Stimulated activated CD8-positive, alpha-beta memory T cell treated with anti-CD3 and anti-CD28 coated beads, Interleukin-4, amount 100 ng/mL, for 24 hours (primary cell): ENCODE data around the gene TTC36.
A peak's percentile ranks its signal among the peaks of the same experiment; 100 is the strongest.
"Not testable (repeated sequence)": the region's sequence is repeated elsewhere in the genome, so short reads cannot be mapped to it uniquely, and the experiment has no call there.

ENCODE experiments used
- DNase-seq: peaks from one replicate; pipeline ENCODE4 v3.0.0-alpha.2; 2020; ENCODE audit warnings: low read depth

Gene TTC36

DNA sequence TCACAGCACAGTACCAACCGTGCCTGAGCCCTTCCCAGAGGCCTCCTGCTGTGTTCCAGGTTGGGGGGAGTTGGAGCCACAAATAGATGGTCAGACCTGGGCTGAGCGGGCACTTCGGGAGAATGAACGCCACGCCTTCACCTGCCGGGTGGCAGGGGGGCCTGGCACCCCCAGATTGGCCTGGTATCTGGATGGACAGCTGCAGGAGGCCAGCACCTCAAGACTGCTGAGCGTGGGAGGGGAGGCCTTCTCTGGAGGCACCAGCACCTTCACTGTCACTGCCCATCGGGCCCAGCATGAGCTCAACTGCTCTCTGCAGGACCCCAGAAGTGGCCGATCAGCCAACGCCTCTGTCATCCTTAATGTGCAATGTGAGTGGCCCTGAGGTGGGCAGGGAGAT is 4.8 kb downstream of the TTC36 start:
- DNase-seq, result no peak

DNA sequence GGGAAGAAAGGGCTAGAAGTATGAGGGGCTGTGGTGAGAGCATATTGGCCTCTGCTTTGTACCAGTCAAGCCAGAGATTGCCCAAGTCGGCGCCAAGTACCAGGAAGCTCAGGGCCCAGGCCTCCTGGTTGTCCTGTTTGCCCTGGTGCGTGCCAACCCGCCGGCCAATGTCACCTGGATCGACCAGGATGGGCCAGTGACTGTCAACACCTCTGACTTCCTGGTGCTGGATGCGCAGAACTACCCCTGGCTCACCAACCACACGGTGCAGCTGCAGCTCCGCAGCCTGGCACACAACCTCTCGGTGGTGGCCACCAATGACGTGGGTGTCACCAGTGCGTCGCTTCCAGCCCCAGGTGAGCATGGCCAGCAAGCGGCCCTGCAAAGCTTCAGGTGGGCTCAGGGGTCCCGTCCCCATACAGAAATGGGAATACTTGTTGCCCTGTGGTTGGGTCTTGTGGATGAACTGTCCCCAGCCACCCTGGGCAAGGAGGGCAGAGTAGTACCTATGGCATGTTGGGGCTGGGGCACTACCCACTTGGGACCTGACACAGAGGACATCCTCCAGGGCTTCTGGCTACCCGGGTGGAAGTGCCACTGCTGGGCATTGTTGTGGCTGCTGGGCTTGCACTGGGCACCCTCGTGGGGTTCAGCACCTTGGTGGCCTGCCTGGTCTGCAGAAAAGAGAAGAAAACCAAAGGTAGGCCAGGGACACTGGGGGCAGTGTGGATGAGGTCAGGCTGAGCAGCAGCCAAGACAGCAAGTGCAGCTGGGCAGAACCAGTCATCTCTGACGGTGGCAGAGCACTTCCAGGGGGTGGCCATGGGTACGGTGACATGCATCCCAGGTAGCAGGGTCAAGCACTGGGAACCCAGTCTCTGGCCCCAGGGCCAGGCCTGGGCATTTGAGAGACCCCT is 5.8 kb downstream of the TTC36 start:
- no peak for DNase-seq

DNA sequence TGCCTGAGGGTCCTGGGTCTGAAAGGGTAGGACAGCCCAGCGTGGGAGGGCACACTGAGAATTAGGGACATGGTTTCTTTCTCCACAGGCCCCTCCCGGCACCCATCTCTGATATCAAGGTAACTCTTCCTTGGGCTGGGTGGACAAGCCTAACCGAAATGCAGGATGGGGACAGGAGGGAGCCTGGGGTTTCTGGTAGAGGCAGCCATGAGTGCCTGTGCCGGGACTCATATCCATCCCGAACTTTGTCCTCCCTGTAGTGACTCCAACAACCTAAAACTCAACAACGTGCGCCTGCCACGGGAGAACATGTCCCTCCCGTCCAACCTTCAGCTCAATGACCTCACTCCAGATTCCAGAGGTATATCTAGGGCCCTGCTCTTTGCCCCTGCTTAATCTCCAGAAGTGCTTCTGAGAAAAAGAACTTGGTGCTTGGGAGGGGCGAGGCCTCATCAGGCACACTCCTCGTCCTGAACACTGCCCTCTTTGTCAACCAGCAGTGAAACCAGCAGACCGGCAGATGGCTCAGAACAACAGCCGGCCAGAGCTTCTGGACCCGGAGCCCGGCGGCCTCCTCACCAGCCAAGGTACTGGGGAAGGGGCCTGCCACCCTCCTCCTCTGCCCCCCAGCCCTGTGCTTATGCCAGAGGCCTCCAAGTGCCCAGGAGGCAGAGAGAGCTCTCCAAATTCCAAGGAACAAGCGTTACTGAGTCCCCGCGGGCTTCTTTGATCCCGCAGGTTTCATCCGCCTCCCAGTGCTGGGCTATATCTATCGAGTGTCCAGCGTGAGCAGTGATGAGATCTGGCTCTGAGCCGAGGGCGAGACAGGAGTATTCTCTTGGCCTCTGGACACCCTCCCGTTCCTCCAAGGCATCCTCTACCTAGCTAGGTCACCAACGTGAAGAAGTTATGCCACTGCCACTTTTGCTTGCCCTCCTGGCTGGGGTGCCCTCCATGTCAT is 6.8 kb downstream of the TTC36 start:
- no peak for DNase-seq

DNA sequence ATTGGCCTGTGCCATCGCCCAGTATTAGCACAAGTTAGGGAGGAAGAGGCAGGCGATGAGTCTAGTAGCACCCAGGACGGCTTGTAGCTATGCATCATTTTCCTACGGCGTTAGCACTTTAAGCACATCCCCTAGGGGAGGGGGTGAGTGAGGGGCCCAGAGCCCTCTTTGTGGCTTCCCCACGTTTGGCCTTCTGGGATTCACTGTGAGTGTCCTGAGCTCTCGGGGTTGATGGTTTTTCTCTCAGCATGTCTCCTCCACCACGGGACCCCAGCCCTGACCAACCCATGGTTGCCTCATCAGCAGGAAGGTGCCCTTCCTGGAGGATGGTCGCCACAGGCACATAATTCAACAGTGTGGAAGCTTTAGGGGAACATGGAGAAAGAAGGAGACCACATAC is 8.0 kb downstream of the TTC36 start:
- no peak for DNase-seq

DNA sequence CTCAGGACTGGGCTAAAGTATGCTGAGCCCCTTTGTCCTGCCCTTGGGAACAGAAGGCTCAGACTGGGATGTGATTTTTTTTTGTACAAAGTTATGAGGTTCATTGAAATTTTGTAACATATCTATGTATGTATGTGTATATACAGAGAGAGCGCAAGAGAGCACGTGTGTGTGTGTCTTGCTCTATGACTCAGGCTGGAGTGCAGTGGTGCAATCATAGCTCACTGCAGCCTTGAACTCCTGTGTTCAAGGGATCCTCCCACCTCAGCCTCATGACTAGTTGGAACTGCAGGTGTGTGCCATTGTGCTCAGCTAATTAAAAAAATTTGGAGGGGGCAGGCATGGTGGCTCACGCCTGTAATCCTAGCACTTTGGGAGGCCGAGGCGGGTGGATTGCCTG is 9.5 kb downstream of the TTC36 start:
- no peak for DNase-seq

DNA sequence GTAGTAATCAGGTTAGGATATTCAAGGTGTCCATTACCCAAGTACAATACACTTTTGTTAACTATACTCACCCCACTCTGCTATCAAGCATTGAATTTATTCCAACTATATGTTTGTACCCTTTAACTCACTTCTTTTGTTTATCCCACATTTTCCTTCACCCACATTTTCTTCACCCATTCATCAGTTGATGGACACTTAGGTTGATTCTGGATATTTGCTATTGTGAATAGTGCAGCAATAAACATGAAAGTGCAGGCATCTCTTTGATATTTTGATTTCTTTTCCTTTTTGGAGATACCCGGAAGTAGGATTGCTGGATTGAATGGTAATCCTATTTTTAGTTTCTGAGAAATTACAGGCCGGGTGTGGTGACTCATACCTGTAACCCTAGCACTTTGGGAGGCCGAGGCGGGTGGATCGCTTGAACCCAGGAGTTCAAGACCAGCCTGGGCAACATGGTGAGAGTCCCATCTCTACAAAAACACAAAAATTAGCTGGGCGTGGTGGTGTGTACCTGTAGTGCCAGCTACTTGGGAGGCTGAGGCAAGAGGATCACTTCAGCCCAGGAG is 10.2 kb downstream of the TTC36 start:
- DNase-seq, result no peak

DNA sequence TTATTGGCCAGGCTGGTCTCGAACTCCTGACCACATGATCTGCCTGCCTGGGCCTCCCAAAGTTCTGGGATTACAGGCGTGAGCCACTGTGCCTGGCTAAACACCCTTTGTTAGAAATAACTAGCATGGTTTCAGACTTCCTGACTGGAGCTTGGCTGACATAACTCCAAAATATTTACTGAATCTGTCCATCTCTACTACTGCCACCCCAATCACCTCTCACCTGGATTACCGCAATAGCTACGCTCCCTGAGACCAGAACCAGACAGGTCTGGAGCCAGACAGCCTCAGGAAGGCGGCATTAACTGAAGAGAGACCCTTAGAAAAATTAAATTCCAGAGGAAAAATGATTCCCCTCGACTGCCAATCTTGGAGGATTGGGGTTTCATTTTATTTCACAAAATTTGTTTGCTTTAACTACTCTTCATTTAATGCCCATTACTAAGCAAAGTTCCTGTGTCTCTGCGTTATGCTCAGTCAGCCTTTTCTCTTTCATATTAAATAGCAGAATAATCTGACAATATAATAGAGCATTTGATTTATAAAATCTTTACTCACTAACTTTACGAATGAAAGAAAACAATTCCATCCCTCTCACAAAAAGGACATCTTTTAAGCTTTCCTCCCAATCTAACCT is 16.9 kb downstream of the TTC36 start:
- DNase-seq, result no peak

DNA sequence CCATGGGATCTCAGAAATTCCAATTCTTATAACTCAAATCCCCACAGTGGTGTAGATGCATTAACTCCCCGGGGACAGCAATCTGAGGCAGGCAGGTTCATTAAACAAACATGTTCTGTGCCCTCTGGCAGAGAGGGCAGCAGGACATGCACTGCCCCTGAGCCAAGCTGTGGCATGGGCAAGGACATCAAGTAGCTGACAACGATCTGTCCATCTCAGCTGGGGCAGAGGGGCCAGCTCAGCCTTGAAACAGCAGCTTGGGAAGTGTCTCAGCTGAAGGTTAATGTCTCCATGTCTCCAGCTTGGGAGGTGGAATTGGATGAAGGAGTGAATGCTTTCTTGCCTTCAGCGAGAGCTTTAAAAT is 17.4 kb downstream of the TTC36 start:
- DNase-seq, result no peak

DNA sequence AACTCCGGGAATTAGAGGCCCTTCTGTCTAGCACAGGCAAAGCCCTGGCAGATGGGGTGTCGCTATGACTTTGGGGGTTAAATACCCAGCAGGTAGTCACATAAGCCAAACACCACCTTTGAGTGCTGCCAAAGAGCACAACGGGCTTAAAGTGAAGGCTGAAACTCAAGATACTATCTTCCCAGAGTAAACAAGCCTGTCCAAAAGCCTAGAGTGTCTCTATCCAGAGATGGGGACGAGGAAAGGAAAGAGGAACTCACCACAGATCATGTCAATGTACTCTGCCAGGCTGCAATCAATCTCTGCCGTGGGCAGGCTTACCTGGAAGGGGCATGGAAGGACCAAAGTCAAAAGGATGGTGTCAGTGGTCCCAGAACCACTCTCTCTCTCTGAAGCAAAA is 18.3 kb downstream of the TTC36 start:
- no peak for DNase-seq

DNA sequence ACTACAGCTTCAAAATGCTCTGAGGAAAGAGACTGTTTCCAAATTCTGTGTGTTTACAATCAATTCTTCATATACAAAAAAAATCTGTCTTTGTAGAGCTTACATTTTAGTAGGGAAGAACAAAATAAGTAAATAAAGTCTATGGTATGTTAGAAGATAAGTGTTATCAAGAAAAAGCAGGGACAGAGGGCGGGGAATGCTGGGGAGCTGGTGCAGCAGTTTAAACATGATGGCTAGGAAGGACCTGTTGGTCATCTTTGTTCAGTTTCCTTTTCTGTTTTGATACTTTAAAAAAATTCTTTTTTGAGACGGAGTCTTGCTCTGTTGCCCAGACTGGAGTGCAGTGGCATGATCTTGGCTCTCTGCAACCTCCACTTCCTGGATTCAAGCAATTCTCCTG is 19.9 kb downstream of the TTC36 start:
- no peak for DNase-seq

DNA sequence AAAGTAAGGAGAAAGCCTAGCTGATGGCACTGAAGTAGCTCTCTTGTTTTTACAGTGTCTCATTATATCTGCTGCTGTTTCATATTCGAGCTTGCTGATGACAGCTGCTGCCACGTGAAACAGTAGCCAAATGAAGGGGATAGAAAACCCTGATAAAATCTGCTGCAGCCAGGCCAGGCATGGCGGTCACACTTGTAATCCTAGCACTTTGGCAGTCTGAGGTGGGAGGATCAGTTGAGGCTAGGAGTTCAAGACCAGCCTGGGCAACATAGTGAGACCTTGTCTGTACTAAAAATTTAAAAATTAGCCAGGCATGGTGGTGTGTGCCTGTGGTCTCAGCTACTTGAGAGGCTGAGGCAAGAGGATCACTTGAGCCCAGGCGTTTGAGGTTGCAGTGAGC is 25.1 kb downstream of the TTC36 start:
- DNase-seq, result no peak

DNA sequence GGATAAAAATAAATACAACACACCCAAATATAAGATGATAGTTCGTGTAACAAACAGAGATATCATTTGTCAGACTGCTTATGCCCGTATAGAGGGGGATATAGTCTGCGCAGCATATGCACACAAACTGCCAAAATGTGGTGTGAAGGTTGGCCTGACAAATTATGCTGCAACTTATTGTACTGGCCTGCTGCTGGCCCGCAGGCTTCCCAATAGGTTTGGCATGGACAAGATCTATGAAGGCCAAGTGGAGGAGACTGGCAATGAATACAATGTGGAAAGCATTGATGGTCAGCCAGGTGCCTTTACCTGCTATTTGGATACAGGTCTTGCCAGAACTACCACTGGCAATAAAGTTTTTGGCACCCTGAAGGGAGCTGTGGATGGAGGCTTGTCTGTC is 33.5 kb downstream of the TTC36 start:
- DNase-seq, result no peak

DNA sequence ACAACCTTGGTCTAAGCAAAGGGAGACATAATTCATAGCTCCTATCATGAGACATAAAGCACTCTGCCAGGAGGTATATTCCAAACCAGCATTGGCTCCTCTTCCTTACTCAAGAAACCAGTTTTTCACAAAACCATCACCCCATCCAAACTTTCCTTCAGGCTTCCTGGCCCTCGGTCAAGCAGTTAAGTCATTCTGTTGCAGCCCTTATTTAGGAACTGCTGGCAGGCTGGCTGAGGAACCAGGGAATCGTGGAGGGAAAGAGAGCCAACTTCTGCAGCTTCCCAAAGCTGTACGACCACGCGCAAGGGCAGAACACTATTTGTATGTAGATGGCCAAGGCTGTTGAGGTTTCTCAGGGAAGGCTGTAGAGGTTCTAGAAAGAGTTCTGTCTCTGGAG is 37.8 kb downstream of the TTC36 start:
- no peak for DNase-seq

DNA sequence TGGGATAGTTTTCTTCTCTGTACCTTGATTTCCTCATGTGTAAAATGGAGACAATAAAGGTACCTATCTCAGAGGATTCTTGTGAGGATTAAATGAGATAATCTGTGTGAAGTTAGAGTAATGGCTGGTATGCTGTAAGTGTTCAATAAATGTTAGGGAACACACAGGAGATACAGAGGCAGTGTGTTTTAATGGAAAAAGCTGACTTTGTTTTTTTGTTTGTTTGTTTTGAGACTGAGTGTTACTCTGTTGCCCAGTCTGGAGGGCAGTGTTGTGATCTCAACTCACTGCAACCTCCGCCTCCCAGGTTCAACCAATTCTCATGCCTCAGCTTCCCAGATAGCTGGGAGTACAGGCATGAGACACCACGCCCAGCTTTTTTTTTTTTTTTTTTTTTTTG is 42.4 kb downstream of the TTC36 start:
- DNase-seq, result no peak

DNA sequence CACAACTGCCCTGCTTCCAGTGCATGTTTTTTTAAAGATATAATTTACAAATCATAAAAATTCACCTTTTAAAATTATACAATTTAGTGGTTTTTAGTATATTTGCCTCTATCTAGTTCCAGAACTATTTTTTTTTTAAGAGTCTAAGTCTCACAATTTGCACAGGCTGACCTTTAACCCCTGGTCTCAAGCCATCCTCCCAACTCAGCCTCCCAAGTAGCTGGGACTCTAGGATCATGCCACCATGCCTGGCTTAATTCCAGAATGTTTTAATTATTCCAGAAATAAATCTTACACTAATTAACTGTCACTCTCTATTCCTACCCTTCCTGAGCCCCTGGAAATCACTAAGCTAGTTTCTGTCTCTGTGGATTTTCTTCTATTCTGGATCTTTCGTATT is 43.5 kb downstream of the TTC36 start:
- DNase-seq, result no peak

DNA sequence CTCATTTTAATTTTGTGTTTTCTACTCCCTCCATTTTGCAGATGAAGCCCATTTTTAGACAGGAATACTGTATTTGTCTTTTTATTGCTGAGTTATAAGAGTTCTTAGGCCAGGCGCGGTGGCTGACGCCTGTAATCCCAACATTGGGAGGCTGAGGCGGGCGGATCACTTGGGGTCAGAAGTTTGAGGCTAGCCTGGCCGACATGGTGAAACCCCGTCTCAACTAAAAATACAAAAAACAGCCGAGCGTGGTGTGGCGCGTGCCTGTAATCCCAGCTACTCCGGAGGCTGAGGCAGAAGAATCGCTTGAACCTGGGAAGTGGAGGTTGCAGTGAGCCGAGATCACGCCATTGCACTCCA is 44.4 kb downstream of the TTC36 start:
- DNase-seq, result not testable (repeated sequence)

DNA sequence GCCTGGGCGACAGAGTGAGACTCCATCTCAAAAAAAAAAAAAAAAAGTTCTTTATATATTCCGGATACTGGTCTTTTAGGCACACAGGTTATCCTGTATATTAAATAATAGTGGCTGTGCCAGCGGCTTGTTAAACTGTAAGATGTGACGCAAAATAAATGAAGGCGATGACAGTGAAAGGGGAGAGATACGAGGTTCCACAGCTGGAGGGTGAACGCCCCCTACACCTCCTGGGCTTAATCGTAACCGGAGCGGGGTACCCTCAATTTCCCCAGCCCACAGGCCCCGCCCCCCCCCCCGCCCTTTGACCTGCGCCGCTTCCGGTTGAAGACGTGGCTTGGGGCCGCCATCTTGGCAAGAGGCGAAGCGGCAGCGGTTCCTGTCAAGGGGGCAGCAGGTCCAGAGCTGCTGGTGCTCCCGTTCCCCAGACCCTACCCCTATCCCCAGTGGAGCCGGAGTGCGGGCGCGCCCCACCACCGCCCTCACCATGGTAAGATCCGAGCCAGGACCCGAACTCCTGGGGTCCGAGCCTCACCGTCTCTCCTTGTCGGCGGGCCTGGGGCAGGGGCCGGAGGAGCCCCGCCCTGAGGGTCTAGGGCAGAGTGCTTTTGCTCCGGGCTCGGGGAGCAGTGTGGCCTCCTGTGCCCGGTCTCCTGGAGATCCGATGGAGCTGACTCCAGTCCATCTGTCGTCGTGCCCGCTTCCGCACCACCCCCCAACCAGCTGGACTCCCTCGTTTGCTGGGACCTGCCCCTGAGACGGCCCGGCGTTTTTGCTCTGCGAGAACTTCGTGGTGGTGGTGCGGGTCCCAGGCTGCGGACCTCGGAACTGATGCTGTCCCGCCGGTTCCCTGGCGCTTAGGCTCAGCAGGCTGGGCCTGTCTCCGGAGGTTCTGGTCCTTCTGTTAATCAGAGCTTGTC is 45.0 kb downstream of the TTC36 start, which contains the start of gene ARCN1:
Gene ARCN1 (plus strand): TSS at position 349 of the 920 bp plus-strand sequence. CDS start 139 bp downstream, at position 488.
- DNase-seq, result peak; percentile 65

DNA sequence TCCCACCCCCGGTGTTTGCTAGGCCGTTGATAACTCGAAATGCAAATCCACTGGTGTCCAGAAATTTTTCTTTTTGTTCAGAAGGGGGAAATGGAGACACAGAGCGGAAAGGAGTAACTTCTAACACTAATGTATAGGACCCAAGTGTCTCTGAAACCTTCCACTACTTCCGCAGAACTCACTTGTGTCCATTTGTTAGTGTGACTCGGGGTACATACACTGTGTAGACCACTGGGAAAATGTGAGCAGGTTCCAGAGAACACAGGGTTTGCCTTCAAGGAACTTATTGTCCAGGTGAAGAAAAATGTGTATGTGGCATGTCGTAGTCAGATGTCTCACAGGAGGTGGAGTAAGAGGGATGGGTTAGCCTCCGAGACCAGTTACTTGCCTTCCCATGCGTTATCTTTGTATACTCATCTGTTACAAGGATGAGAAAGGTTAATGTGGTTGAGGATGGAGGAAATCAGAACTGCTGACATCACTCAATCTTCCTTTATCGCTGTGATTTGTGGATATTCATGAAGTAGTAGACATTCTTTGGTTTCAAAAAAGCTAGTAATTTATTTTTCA is 45.8 kb downstream of the TTC36 start:
- DNase-seq, result no peak

DNA sequence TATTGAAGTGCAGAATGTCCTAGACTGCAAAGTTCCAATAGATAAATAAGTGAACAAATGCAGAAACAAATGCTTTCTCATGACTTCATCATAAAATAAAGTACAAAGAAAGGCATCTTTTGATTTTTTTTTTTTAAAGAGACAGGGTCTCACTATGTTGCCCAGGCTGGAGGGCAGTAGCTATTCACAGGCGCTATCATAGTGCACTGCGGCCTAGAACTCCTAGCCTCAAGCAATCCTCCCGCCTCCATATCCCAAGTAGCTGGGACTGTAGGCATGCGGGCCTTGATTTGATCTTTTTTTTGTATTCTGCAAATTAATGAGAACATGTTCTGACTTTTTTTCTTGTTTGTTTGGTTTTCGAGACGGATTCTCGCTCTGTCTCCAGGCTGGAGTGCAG is 47.4 kb downstream of the TTC36 start:
- DNase-seq, result no peak

DNA sequence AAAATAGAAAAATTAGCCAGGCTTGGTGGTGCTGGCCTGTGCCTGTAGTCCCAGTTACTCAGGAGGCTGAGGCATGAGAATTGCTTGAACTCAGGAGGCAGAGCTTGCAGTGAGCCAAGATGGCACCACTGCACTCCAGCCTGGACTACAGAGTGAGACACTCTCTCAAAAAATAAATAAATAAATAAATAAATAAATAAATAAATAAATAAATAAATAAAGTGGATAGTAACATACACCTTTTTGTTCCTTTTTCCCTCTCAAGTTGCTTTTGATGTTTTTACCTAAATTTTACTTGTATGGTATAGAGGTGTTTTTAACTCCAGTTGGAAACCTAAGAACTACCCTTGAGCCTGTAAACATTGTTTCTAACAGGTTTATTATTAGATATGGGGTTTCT is 50.7 kb downstream of the TTC36 start:
- DNase-seq, result not testable (repeated sequence)
